Endothelial cell of umbilical vein (primary cell): ENCODE measurements around the gene SLC37A1. TPM values are rescaled to one million over a fixed set of nuclear protein-coding genes. Genes with fewer than 3 reads are reported as not detected.

ENCODE experiments used
- BruUV-seq: library from RNA; stranded (reverse); fragments of 400-500 nt; replicated peaks from 2 replicates; lab custom pipeline; 2021; lab: Mats Ljungman, UMichigan
- CTCF ChIA-PET: fragments of 300-600, 350-600 bp; sonication (Branson Sonifier 250); formaldehyde crosslinking; loops from one replicate; lab custom pipeline; 2021; ENCODE audit warnings: antibody characterized with exemption, inconsistent platforms; lab: Charles Lee
- POLR2A ChIA-PET: fragments of 300-600, 350-600 bp; sonication (Branson Sonifier 250); formaldehyde crosslinking; loops from one replicate; lab custom pipeline; 2021; ENCODE audit warnings: antibody characterized with exemption, inconsistent platforms; lab: Charles Lee
- DNase-seq: peaks from one replicate; pipeline ENCODE4 v3.0.0-alpha.2; 2011; ENCODE audit warnings: low read depth, low spot score
- FAIRE-seq: peaks from 2 replicates; lab custom pipeline; 2011; peaks lifted over from hg19 to GRCh38; lab: Jason Lieb, UNC
- H2AFZ ChIP-seq: 2 replicates; pipeline ENCODE4 v1.6.0; 2012; ENCODE audit warnings: low read depth, low read length, control low read depth, inconsistent platforms
- H3K27ac ChIP-seq: 2 replicates; pipeline ENCODE4 v1.5.1; 2011; ENCODE audit warnings: low read depth, mild to moderate bottlenecking, control low read depth, low read length, moderate library complexity; ENCODE audit not compliant: insufficient read depth
- H3K27me3 ChIP-seq, 2 experiments: 2 replicates each; pipeline versions ENCODE4 v1.6.0 to v1.6.1; 2011; ENCODE audit warnings: low read length in 2 of 2, mixed read lengths in 1 of 2; ENCODE audit not compliant: control insufficient read depth in 2 of 2, insufficient read depth in 2 of 2
- H3K36me3 ChIP-seq, 2 experiments: 2 replicates in 1 of 2; 3 replicates in 1 of 2; pipeline ENCODE4 v1.5.1; 2011; ENCODE audit warnings: low read length in 2 of 2, mild to moderate bottlenecking in 1 of 2, moderate library complexity in 1 of 2; ENCODE audit not compliant: control insufficient read depth in 2 of 2, insufficient read depth in 2 of 2; ENCODE audit errors: extremely low read depth in 1 of 2
- H3K4me1 ChIP-seq: 3 replicates; pipeline ENCODE4 v1.5.1; 2011; ENCODE audit warnings: mild to moderate bottlenecking, low read length; ENCODE audit not compliant: control insufficient read depth, insufficient read depth; ENCODE audit errors: extremely low read depth
- H3K4me2 ChIP-seq: 2 replicates; pipeline ENCODE4 v1.6.1; 2011; ENCODE audit warnings: low read length, control low read depth, mixed read lengths; ENCODE audit not compliant: insufficient read depth
- H3K4me3 ChIP-seq, 3 experiments: fragments of 200-600 bp in 1 of 3; sonication (generic), shearing (Covaris generic) in 1 of 3; replicated peaks in 1 of 3; 2 replicates each; pipeline ENCODE4 v1.5.1; 2011 to 2016; ENCODE audit warnings: control low read depth in 3 of 3, low read length in 3 of 3, mild to moderate bottlenecking in 2 of 3, inconsistent platforms in 1 of 3, low read depth in 1 of 3, moderate library complexity in 1 of 3; ENCODE audit not compliant: insufficient read depth in 1 of 3
- H3K79me2 ChIP-seq: 2 replicates; pipeline ENCODE4 v1.6.0; 2012; ENCODE audit warnings: low read length, inconsistent platforms; ENCODE audit not compliant: control insufficient read depth, insufficient read depth
- H3K9ac ChIP-seq: replicated peaks from 2 replicates; pipeline ENCODE3; 2011; ENCODE audit warnings: low read length, control low read depth; ENCODE audit not compliant: insufficient read depth; ENCODE audit errors: extremely low read depth
- H3K9me1 ChIP-seq: replicated peaks from 3 replicates; pipeline ENCODE4 v1.6.0; 2011; ENCODE audit warnings: mild to moderate bottlenecking, low read length; ENCODE audit not compliant: control insufficient read depth, insufficient read depth; ENCODE audit errors: extremely low read depth
- H3K9me3 ChIP-seq: replicated peaks from 2 replicates; pipeline ENCODE4 v1.5.1; 2012; ENCODE audit warnings: low read length, inconsistent platforms; ENCODE audit not compliant: control insufficient read depth, insufficient read depth
- H4K20me1 ChIP-seq: replicated peaks from 2 replicates; pipeline ENCODE3; 2011; ENCODE audit warnings: mild to moderate bottlenecking, low read length; ENCODE audit not compliant: control insufficient read depth, insufficient read depth; ENCODE audit errors: extremely low read depth
- FOS ChIP-seq: IDR thresholded peaks from 2 replicates; pipeline ENCODE4 v1.6.1; 2011; ENCODE audit warnings: mild to moderate bottlenecking, low read length, moderate library complexity, borderline replicate concordance; ENCODE audit not compliant: insufficient read depth
- GATA2 ChIP-seq: IDR thresholded peaks from 2 replicates; pipeline ENCODE4 v1.7.0; 2011; ENCODE audit warnings: low read depth, mild to moderate bottlenecking, moderate library complexity, mixed read lengths, low read length; ENCODE audit not compliant: insufficient read length, insufficient read depth
- JUN ChIP-seq: IDR thresholded peaks from 2 replicates; pipeline ENCODE4 v1.6.1; 2011; ENCODE audit warnings: borderline replicate concordance, low read depth; ENCODE audit not compliant: insufficient read length, insufficient read depth
- MAX ChIP-seq: IDR thresholded peaks from 2 replicates; pipeline ENCODE4 v1.6.1; 2011; ENCODE audit not compliant: insufficient read depth, insufficient read length
- MYC ChIP-seq: IDR thresholded peaks from one replicate; pipeline ENCODE4 v1.6.1; 2011; ENCODE audit warnings: mild to moderate bottlenecking, low read depth, low read length
- POLR2A ChIP-seq: IDR thresholded peaks from 2 replicates; pipeline ENCODE4 v1.6.1; 2012; ENCODE audit warnings: low read depth, mild to moderate bottlenecking, control low read depth, low read length
- dilution Hi-C: fragments of 300-500 bp; cut with MboI; formaldehyde crosslinking; loops from one replicate; pipeline ENCODE4 v1.15.0; 2019; ENCODE audit warnings: low sequenced_read_pairs; ENCODE audit not compliant: extremely low pct_ligation_motif_present
- intact Hi-C: fragments of 100-400 bp; cut with micrococcal nuclease; formaldehyde crosslinking; loops from one replicate; pipeline ENCODE4 v1.10.0; 2022
- polyA plus RNA-seq, 4 experiments: library from polyadenylated mRNA; depleted of rRNA in 3 of 4; stranded (reverse) in 3 of 4; unstranded in 1 of 4; fragments of >200 nt; gene quantifications; 2 replicates each; pipeline versions ENCODE4 v1.2.1 to v1.2.3, GENCODE V29; 2011 to 2012; ENCODE audit warnings: missing spikeins in 1 of 4
- total RNA-seq: library from RNA; stranded (reverse); gene quantifications from 2 replicates; pipeline ENCODE4 v1.2.3, GENCODE V29; 2021
- TF ChIP-seq, protein P1 (sequence below), 2 donors: IDR thresholded peaks; 1 replicate in 1 of 2; 2 replicates in 1 of 2; pipeline ENCODE4 v1.5.1; 2011; ENCODE audit warnings: low read length in 2 of 2, mild to moderate bottlenecking in 2 of 2, moderate library complexity in 2 of 2, control low read depth in 1 of 2, inconsistent platforms in 1 of 2, low read depth in 1 of 2; ENCODE audit not compliant: insufficient read depth in 1 of 2; ENCODE audit errors: extremely low read depth in 1 of 2

Gene SLC37A1
- total and polyA plus RNA-seq, 2 donors (not counting 3 experiments of a cell fraction or from before 2014, with no cell fraction given), result 4.7 to 7.6 TPM

- no peaks in the 10 kb centered on the region for H3K4me1 ChIP-seq
- H3K27me3 ChIP-seq, result no peaks in the 10 kb centered on the region
- intact Hi-C loops (no loop called here), dilution Hi-C loops (no loop called here)
- no peaks in the 10 kb centered on the region for H3K9me3 ChIP-seq
- no peak overlapping the region for H3K4me3 ChIP-seq
- no peaks in the 10 kb centered on the region for H3K36me3 ChIP-seq
- H3K79me2 ChIP-seq, result no peaks in the 10 kb centered on the region
- H2AFZ ChIP-seq, result no peak overlapping the region
- DNase-seq, result no peak
- no peak overlapping the region for H3K27ac ChIP-seq
- no peak for FAIRE-seq
- no peaks in the 10 kb centered on the region for H4K20me1 ChIP-seq
- H3K9ac ChIP-seq, result no peak overlapping the region
- no TSS peak for BruUV-seq
- no peak for TF ChIP-seq POLR2A
- no peaks in the 10 kb centered on the region for H3K9me1 ChIP-seq
- POLR2A ChIA-PET, result no interaction called here
- no peak overlapping the region for H3K4me2 ChIP-seq
- CTCF ChIA-PET, result no interaction called here
Measured at GRCh38 chr21:42570362-42570761, 56.7 kb downstream of the SLC37A1 start.

DNA sequence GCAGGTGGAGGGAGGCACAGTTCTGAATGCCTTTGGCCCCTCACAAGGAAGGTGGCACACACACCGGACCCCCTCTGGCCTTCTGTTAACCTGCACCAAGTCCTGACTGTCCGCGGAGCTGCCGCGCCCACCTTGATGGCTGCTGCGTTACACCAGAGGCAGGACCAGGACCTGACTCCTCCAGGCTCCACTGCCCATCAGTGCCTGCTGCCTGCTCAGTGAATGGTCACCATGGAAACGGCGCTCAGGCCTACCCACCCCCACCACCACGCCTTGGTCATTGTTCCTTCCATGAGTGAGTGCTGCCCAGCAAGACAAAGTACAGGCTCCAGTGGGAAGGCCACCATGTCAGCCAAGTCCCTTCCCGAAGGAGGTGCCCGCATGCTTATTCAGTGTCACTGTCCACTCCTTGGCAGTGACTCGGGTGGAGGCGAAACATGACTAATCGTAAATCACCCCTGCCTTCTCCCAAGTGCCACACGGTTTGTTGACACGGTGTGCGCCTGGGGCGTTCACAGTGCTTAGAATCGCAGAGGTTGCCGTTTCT is 57.3 kb downstream of the SLC37A1 start:
- TF ChIP-seq MYC (no peak), MAX (no peak), JUN (no peak), GATA2 (no peak), POLR2A (no peak), FOS (no peak)
- TF ChIP-seq, protein P1, sequence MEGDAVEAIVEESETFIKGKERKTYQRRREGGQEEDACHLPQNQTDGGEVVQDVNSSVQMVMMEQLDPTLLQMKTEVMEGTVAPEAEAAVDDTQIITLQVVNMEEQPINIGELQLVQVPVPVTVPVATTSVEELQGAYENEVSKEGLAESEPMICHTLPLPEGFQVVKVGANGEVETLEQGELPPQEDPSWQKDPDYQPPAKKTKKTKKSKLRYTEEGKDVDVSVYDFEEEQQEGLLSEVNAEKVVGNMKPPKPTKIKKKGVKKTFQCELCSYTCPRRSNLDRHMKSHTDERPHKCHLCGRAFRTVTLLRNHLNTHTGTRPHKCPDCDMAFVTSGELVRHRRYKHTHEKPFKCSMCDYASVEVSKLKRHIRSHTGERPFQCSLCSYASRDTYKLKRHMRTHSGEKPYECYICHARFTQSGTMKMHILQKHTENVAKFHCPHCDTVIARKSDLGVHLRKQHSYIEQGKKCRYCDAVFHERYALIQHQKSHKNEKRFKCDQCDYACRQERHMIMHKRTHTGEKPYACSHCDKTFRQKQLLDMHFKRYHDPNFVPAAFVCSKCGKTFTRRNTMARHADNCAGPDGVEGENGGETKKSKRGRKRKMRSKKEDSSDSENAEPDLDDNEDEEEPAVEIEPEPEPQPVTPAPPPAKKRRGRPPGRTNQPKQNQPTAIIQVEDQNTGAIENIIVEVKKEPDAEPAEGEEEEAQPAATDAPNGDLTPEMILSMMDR (IDR thresholded peaks at IDR 0.05; ENCODE audit: extremely low read depth in 1 of 2, insufficient read depth in 1 of 2, low read depth in 1 of 2, low read length in 2 of 2), result no peak
- FAIRE-seq, result no peak
- POLR2A ChIA-PET, result no interaction called here
- dilution Hi-C loops (no loop called here), intact Hi-C loops (no loop called here)
- CTCF ChIA-PET, result no interaction called here
- no peaks in the 10 kb centered on the region for H3K4me1 ChIP-seq
- H3K9ac ChIP-seq, result no peak overlapping the region
- no peaks in the 10 kb centered on the region for H3K36me3 ChIP-seq
- H4K20me1 ChIP-seq, result no peaks in the 10 kb centered on the region
- no peaks in the 10 kb centered on the region for H3K27me3 ChIP-seq
- no peak overlapping the region for H3K4me3 ChIP-seq
- no peak overlapping the region for H2AFZ ChIP-seq
- H3K27ac ChIP-seq, result no peak overlapping the region
- no peaks in the 10 kb centered on the region for H3K79me2 ChIP-seq
- H3K9me1 ChIP-seq, result no peaks in the 10 kb centered on the region
- no TSS peak for BruUV-seq
- no peak for DNase-seq
- no peak overlapping the region for H3K4me2 ChIP-seq
- H3K9me3 ChIP-seq, result no peaks in the 10 kb centered on the region
